Measurements from ENCODE around the gene SKI. TPM values are rescaled to one million over a fixed set of nuclear protein-coding genes. Genes with fewer than 3 reads are reported as not detected.

SKI gene
- polyA plus RNA-seq, 3 donors, result 48.7 to 63.3 (median 56.2) TPM

DNA sequence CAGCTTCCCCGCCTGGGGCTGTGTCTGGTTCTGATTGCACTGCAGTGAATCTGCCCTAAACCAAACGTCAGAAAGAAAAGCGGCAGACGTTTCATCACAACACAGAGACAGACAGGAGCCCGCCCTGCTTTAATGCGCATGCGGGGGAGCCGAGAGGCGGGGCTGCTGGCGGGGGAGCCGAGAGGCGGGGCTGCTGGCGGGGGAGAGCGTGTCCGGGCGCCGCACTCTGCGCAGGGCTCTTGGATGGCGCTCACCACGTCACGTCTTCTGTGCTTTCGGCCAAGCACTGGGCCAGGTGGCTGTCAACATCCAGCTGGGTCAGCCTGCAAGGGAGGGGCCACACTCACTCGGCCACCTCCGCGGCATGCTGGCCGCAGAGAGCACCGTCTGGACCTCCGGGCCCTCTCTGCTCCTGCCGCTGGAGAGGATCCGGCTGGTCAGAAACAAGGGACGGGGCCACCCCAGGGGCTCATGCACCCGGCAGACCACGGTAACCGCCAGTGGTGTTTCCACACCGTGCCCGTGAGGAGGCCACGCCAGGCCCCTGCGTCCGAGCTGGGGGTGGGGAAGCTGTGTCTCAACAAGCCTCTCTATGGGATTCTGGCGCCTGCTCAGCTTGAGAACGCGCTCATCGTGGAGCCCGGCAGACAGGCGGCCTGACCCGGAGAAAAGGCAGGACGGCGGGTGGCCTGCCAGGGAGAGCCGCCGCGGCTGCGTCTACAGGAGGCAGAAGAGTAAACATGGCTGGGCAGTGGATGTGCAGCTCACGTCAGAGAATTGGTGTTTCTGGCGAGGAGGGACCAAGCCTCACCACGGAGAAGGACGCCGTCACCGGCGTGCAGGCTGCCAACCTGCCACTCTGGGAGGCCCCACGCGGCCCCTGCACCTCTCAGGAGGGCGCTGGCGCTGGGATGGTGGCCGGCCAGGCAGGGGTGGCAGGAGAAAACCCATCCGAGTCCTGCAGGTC, 38.4 kb upstream of the SKI start:
- DNase-seq (ENCODE audit: extremely low read depth in 1 of 11, low read depth in 9 of 11, low spot score in 4 of 11), result peak in 9 of 11 donors; percentile 78 to 92 (median 91)

DNA sequence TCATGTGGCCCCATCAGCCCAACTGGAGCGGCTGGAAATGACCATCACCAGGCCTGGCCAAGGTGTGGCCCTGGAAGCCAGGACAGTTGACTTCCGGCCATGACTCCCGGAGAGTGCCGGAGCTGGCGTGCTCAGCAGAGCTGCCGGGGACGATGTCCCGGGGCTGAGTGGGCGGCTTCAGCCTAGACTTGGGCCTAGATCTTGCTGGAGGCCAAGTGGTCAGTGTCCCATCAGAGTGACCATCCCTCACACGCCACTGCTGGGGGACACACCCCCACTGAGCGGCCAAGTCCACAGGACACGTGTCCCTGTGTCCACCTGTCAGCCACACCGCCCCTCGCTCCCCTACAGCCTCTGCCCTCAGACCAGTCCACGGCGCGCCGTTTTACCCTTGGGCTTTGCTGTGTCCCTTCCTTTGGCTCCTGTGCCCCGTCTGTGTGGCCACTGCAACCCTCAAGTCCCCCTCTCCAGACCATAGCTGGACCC, 37.6 kb upstream of the SKI start:
- no peak for DNase-seq (ENCODE audit: extremely low read depth in 1 of 11, low read depth in 9 of 11, low spot score in 4 of 11)

DNA sequence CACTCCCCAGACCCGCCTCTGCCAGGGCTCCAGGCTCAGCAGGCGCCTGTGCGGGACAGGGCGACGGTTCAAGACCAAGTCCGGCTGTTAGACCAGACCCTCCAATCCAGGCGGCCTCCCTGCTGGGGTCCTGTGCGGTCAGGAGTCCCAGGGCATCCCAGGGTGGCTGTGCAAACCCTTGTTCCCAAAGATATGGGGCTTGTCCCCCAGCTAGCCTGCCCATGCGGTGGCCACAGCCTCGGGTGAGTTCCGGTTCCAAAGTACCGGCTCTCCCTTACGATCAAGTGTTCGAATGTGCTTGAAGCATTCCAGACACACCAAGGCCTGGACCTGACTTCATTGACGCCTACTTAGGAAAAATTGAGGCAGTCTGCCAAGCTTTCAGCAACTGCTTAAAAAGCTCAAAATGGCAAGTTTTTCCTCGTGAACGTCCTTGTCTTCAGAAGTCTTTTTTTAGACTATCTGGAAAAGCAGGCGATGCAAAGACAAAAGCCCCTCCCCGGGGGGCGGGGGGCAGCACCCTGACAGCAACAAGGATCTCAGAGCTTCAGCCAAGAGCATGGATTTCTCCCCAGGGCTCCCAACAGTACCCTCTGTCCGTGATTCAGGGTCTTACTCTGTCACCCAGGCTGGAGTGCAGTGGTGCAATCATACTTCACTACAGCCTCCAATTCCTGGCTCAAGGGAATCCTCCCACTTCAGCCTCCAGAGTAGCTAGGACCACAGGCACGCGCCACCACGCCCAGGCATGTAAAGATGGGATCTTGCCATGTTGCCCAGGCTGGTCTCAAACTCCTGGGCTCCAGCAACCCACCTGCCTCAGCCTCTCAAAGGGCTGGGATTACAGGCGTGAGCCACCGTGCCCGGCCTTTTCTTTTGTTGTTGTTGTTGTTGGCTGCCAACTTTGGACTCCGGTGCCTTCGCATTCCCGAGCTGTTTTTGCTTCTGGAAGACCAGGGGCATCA, 35.8 kb upstream of the SKI start:
- no peak for DNase-seq (ENCODE audit: extremely low read depth in 1 of 11, low read depth in 9 of 11, low spot score in 4 of 11)

- DNase-seq (ENCODE audit: extremely low read depth in 1 of 11, low read depth in 9 of 11, low spot score in 4 of 11), result no peak
Measured at GRCh38 chr1:2193514-2194281, 34.4 kb upstream of the SKI start.

DNA sequence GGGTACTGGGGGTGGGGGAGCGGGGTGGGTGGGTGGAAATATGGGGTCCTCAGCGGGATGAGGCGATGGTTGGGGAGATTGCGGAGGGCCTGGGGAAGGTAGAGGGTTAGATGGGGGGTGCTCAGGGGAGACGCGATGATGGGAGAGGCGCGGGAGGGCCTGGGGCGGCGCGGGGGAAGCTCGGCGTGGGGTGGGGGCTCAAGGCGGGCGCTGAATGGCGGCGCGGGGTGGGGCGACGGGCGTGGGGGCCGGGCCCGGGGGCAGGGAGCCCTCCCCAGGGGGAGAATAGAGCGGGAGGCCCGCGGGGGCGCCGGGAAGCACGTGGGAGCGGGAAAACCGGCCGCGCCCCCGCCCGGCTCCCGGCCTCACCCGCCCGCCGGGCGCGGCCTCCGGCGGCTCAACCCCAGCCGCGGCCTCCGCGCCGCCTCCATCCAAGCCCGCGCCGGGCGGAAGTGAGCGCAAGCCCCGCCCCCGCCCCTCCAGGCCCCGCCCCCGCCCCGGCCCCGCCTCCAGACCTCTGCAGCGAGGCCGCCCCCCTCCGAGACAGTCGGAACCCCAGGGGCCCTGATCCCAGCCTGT, 33.7 kb upstream of the SKI start, which contains the start of gene FAAP20:
Gene FAAP20 (minus strand): TSS at position 454 of the 579 bp plus-strand sequence. CDS start 23 bp downstream, at position 431.
- peak in 1 of 11 donors; percentile 59 for DNase-seq (ENCODE audit: extremely low read depth in 1 of 11, low read depth in 9 of 11, low spot score in 4 of 11)

DNA sequence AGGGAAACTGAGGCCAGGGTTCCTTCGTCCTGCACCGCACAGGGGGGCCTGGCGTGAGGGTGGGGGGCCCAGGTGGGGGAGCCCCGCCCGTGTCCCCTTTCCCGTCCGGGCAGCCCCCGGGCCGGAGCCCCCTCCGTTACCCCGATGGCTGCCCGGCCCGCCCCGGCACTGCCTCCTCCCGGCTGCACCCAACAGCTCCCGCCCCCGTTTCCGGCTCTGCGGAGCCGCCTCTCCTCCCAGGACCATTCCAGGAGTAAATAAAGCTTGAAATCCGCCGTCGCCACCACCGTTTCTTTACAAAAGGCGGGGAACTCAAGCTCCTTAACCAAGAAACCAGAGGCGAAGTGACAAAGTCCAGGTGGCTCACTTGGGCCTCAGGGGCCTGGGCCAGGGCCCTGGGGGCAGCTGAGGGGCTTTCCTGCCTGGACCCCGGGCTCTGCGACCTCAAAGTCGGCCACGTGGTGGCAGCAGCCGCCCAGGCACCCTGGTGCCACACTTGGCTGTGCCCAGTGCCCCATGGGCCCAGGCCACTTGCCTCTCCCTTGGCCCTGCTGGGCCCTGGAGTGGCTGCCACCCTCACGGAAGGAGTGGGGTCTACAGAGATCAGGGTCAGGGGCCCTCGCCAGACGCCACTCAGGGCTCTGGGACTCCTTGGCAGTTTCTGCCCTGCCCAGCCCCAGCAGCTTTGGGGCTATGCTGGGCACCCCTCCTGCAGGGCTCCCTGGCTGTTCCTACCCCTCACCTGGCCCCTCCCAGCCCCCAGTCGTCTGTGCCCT, 33.0 kb upstream of the SKI start:
- peak in 8 of 11 donors; percentile 61 to 78 (median 76) for DNase-seq (ENCODE audit: extremely low read depth in 1 of 11, low read depth in 9 of 11, low spot score in 4 of 11)

DNA sequence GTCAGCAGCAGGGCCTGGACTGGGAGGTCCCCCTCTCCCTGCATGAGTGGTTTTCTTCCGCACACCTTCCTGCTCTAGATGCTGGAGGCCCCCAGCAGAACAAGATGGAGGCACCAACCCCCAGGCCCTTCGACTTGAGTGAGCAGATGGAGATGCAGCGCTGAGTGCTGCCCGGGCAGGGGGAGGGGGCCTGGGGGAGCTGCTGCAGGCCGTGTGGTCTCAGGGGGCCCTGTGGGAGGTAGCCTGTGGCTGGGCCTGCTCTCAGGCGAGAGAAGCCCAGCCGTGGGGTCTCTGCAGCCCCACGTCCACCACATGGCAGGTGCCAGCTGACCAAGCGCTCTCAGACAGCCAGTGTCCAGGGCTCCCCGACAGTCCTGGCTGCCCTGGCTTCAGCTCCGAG, 32.3 kb upstream of the SKI start:
- no peak for DNase-seq (ENCODE audit: extremely low read depth in 1 of 11, low read depth in 9 of 11, low spot score in 4 of 11)

GRCh38 chr1:2196901-2197638, 31.0 kb upstream of the SKI start:
- no peak for DNase-seq (ENCODE audit: extremely low read depth in 1 of 11, low read depth in 9 of 11, low spot score in 4 of 11)

DNA sequence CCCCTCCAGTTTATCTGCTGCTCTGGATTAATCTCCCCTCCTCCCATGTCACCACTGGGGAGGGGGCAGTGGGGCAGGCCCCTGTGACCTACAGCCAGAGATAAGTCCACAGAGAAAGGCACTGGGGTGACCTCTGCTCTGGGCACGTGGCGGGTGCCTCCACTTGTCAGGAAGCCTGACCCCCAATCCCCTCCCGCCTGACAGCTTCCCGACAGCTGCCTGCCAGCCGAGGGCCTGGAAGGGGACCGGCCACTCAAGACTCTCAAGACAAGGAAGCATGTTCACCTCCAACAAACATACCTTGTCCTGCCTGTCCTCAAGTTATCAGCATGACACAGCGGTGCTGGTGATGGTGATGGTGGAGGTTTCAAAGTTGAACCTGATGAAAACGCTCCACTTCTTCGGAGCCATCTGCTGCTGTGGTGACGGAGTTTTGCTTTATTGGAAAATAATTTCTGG, 30.4 kb upstream of the SKI start:
- no peak for DNase-seq (ENCODE audit: extremely low read depth in 1 of 11, low read depth in 9 of 11, low spot score in 4 of 11)

DNA sequence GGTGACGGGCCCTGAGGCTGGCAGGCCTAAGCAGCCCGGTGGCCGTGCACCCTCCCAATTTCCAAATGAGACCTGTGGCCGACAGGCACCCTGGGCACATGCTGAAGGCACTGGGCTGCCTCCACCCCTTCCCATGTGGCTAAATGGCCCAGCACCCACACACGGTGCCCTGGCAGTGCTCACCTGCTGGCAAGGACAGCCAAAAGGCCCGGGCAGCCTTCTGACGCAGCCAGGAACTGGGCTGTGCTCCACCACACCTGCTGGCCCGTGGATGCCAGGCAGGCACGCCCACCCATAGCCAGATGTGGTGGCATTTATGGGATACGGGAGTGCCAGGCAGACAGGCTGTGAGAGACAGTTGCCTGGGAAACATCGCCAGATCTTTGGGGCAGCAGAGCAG, 29.5 kb upstream of the SKI start:
- no peak for DNase-seq (ENCODE audit: extremely low read depth in 1 of 11, low read depth in 9 of 11, low spot score in 4 of 11)

DNA sequence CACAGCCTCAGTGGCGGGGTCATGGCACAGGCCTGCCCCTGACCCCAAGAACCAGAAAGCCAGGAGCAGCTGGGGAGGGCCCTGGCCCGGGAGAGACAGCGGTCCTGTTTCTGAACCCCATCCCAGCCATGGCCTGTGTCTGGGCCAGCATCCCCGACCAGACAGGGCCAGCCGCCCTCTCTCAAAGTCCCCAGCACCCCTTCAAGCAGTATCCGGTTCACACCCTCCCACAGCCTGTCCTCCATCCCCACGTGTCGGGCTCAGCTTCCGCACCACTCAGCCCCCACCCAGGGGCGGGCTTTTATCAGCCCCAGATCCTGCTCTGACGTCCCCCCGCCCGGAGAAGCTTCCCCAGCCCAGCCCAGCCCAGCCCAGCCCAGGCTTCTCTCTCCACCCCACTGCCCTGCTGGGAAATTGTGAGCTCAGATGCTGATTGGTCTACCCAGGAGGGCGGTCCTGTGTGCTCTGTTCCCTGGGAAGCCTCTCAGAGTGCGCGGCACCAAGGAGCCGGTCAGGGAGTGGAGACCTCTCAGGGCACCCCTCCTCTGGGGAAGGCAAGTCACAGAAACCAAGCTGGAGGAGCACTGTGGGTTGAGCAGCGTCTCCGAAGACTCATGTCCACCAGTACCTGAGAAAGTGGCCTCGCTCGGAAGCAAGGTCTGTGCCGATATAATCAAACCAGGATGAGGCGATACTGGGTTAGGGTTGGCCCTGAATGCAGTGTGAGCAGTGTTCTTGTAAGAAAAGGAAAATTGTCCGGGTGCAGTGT, 28.9 kb upstream of the SKI start:
- peak in 8 of 11 donors; percentile 75 to 89 (median 83) for DNase-seq (ENCODE audit: extremely low read depth in 1 of 11, low read depth in 9 of 11, low spot score in 4 of 11)

DNA sequence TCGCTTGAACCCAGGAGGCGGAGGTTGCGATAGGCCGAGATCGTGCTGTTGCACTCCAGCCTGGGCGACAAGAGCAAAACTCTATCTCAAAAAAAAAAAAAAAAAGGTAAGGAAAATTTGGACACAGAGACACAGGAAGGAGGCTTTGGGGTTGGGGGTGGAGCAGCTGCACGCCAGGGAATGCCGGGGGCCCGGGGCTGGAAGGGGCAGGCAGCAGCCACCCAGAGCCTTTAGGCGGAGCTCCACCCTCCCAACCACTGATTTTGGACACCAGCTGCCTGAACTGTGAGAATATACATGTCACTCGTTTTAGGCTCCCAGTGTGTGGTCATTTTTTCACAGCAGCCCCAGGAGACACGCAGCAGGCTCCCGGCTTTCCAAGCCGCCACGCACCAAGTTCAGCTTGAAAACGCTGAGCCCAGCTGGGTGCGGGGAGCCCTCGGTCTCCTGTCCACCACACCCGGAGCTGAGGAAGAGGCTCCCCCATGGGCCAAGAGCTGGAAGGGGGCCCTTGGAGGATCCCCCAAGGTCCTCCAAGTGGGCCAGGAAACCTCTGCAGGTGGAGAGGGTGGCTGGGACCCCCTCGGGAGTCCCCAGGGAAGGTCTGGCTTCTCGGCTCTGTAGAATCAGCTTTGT, 27.7 kb upstream of the SKI start:
- DNase-seq (ENCODE audit: extremely low read depth in 1 of 11, low read depth in 9 of 11, low spot score in 4 of 11), result no peak

DNA sequence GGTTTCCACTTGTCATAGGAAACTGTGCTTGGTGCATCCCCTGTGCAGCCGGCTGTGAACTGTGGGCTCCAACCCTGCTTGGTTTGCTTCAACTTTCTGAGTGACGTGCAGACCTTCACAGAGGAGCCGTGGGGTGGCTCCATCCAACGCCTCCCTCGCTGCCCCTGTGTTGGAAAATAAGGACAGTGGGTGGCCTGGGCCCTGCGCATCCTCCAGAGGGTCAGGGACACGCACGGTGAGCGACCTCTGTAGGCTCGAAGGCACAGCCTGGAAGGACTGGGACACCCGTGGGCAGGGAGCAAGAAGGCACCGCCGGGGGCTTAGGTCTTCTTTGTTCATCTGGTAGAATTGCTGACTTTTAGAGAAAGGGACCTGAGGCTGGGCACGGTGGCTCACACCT, 27.1 kb upstream of the SKI start:
- no peak for DNase-seq (ENCODE audit: extremely low read depth in 1 of 11, low read depth in 9 of 11, low spot score in 4 of 11)

GRCh38 chr1:2202008-2202575, 26.0 kb upstream of the SKI start:
- no peak for DNase-seq (ENCODE audit: extremely low read depth in 1 of 11, low read depth in 9 of 11, low spot score in 4 of 11)

DNA sequence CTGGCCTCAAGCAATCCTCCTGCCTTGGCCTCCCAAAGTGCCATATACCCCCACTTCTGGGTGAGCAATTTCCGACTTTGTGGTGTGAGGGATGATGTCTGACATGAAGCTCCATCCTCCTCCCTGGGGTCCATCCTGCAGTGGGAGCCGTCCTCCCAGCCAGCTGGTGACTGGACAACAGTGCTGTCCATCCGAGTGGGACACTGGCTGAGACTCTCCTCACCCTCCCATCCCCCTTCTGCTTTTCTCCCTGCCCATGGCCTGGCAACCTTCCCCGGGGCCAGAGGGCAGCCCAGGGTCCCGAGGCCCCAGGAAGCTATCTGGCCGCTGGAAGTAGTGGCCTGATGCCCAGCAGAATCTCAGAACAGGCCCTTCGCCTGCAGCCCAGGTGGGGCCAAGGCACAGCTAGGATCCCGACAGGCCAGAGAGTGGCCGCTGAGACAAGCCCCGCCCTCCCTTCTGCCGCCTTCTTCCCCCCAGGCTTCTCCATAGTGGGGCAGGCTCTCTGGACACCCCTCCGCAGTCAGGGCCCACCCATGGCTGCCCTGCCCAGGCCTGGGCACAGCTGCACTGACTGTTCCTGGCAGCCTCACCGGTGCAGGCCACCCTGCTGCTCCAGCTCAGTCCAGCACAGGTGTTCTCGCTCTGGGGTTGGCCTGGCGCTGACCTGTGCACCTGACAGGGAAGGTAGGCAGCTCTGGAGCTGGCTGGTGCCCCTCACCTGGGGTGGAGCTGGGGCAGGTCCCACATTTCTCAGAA, 25.1 kb upstream of the SKI start:
- DNase-seq (ENCODE audit: extremely low read depth in 1 of 11, low read depth in 9 of 11, low spot score in 4 of 11), result no peak

All from renal cortex interstitium (tissue), 11 donors.